ENCODE data around the gene NGRN.
"Not testable (repeated sequence)": the region's sequence is repeated elsewhere in the genome, so short reads cannot be mapped to it uniquely, and the experiment has no call there.

Gene NGRN

GRCh38 chr15:90234096-90234988 is 31.1 kb upstream of the NGRN start, which contains the start of gene GDPGP1:
Gene GDPGP1, plus strand, starts transcription at chr15:90234209. Its CDS starts 6,700 bp downstream, at chr15:90240909.
- peak; percentile 36 for DNase-seq

- DNase-seq: no peak
Observed at GRCh38 chr15:90239371-90239770, 26.1 kb upstream of the NGRN start.

GRCh38 chr15:90240856-90241255 is 24.6 kb upstream of the NGRN start:
- no peak for DNase-seq

GRCh38 chr15:90241343-90242192 is 23.9 kb upstream of the NGRN start:
- no peak for DNase-seq

GRCh38 chr15:90243943-90244639 is 21.4 kb upstream of the NGRN start:
- peak; percentile 53 for DNase-seq

- no peak for DNase-seq
Observed at GRCh38 chr15:90248789-90249202, 16.7 kb upstream of the NGRN start.

- DNase-seq: peak; percentile 79
Observed at GRCh38 chr15:90249203-90249863, 16.1 kb upstream of the NGRN start, which contains the start of gene TTLL13. Gene TTLL13, plus strand, starts transcription at chr15:90249556. Its CDS starts 1,075 bp downstream, at chr15:90250631.

- no peak for DNase-seq
Observed at GRCh38 chr15:90257776-90258175, 7.7 kb upstream of the NGRN start.

GRCh38 chr15:90259524-90259923 is 5.9 kb upstream of the NGRN start:
- no peak for DNase-seq

GRCh38 chr15:90260731-90261130 is 4.7 kb upstream of the NGRN start:
- not testable (repeated sequence) for DNase-seq

GRCh38 chr15:90261811-90262210 is 3.7 kb upstream of the NGRN start:
- no peak for DNase-seq

GRCh38 chr15:90262426-90262825 is 3.0 kb upstream of the NGRN start:
- no peak for DNase-seq

- peak; percentile 27 for DNase-seq
Observed at GRCh38 chr15:90264671-90265070, 801 bp upstream of the NGRN start.

GRCh38 chr15:90266061-90266431 is 574 bp downstream of the NGRN start:
- DNase-seq: peak; percentile 22

GRCh38 chr15:90266485-90266884 is 1.0 kb downstream of the NGRN start:
- peak; percentile 11 for DNase-seq

GRCh38 chr15:90268415-90268814 is 2.9 kb downstream of the NGRN start:
- no peak for DNase-seq

GRCh38 chr15:90270502-90271150 is 5.2 kb downstream of the NGRN start:
- no peak for DNase-seq

GRCh38 chr15:90271459-90272166 is 6.1 kb downstream of the NGRN start:
- DNase-seq: no peak

GRCh38 chr15:90278467-90278866 is 13.0 kb downstream of the NGRN start:
- DNase-seq: not testable (repeated sequence)

GRCh38 chr15:90280743-90281142 is 15.3 kb downstream of the NGRN start:
- not testable (repeated sequence) for DNase-seq

GRCh38 chr15:90281637-90282036 is 16.2 kb downstream of the NGRN start:
- peak; percentile 44 for DNase-seq

Data from inflammatory macrophage treated with lipopolysaccharide for 4 hours (primary cell).